GM18499 (cell line): ENCODE measurements around the gene EDN2.

Experiments used
- ATAC-seq: cut with Tn5 transposase; IDR thresholded peaks from one replicate; pipeline ENCODE4 v1.9.1; 2021; ENCODE audit warnings: moderate number of reproducible peaks; ENCODE audit not compliant: insufficient read depth, unreplicated experiment

Gene EDN2

GRCh38 chr1:41446851-41447610 lies 37.5 kb downstream of the EDN2 start:
- ATAC-seq = no peak

GRCh38 chr1:41444785-41445184 lies 39.7 kb downstream of the EDN2 start:
- ATAC-seq = no peak

- no peak for ATAC-seq
These were observed 40.2 kb downstream of the EDN2 start for GRCh38 chr1:41444246-41444645.

GRCh38 chr1:41442697-41443251 lies 41.7 kb downstream of the EDN2 start:
- no peak for ATAC-seq

- no peak for ATAC-seq
These were observed 44.0 kb downstream of the EDN2 start for GRCh38 chr1:41440321-41441085.

- no peak for ATAC-seq
These were observed 45.2 kb downstream of the EDN2 start for GRCh38 chr1:41439234-41439633.

GRCh38 chr1:41438711-41439110 lies 45.8 kb downstream of the EDN2 start:
- ATAC-seq = no peak

- ATAC-seq = no peak
These were observed 47.5 kb downstream of the EDN2 start for GRCh38 chr1:41437011-41437355.

- no peak for ATAC-seq
These were observed 48.0 kb downstream of the EDN2 start for GRCh38 chr1:41436281-41437010.

- no peak for ATAC-seq
These were observed 48.8 kb downstream of the EDN2 start for GRCh38 chr1:41435570-41436178.

GRCh38 chr1:41434748-41435449 lies 49.6 kb downstream of the EDN2 start:
- ATAC-seq = no peak

- no peak for ATAC-seq
These were observed 50.2 kb downstream of the EDN2 start for GRCh38 chr1:41434306-41434705.

- ATAC-seq = no peak
These were observed 51.0 kb downstream of the EDN2 start for GRCh38 chr1:41433501-41433900.

- no peak for ATAC-seq
These were observed 51.8 kb downstream of the EDN2 start for GRCh38 chr1:41432481-41433280.

- ATAC-seq = no peak
These were observed 52.8 kb downstream of the EDN2 start for GRCh38 chr1:41431490-41432350.

- no peak for ATAC-seq
These were observed 53.9 kb downstream of the EDN2 start for GRCh38 chr1:41430582-41430981.

- no peak for ATAC-seq
These were observed 54.4 kb downstream of the EDN2 start for GRCh38 chr1:41430069-41430468.

GRCh38 chr1:41429641-41430035 lies 54.8 kb downstream of the EDN2 start:
- no peak for ATAC-seq
